OCI-LY3 (cell line): ENCODE measurements around the gene ZNF70.

Experiments
- H2AFZ ChIP-seq: fragments of 200-600, 300-600 bp; shearing (Covaris generic); 2 replicates; pipeline ENCODE4 v1.6.0; 2014; ENCODE audit warnings: antibody characterized with exemption, low read depth, low read length
- H3K27ac ChIP-seq: fragments of 200-600, 300-600 bp; sonication (generic); 2 replicates; pipeline ENCODE4 v1.5.1; 2014; ENCODE audit warnings: mild to moderate bottlenecking, low read length, moderate library complexity, mixed read lengths
- H3K27me3 ChIP-seq: fragments of 200-600, 300-600 bp; sonication (generic); 2 replicates; pipeline ENCODE4 v1.6.1; 2014; ENCODE audit warnings: low read depth, low read length, mixed read lengths
- H3K36me3 ChIP-seq: fragments of 200-600, 300-600 bp; sonication (generic); replicated peaks from 2 replicates; pipeline ENCODE3; 2014; ENCODE audit warnings: low read depth, low read length, mixed read lengths
- H3K4me1 ChIP-seq: fragments of 300-600, 200-600 bp; sonication (generic); 2 replicates; pipeline ENCODE4 v1.6.1; 2014; ENCODE audit warnings: low read length, mixed read lengths
- H3K4me2 ChIP-seq: fragments of 200-600, 300-600 bp; sonication (generic); 2 replicates; pipeline ENCODE4 v1.6.1; 2014; ENCODE audit warnings: low read length, mixed read lengths
- H3K4me3 ChIP-seq: fragments of 300-600, 200-600 bp; sonication (generic); 2 replicates; pipeline ENCODE4 v1.5.1; 2014; ENCODE audit warnings: antibody characterized with exemption, mild to moderate bottlenecking, low read length, moderate library complexity
- H3K79me2 ChIP-seq: fragments of 300-600, 200-600 bp; shearing (Covaris generic); 2 replicates; pipeline ENCODE4 v1.6.1; 2014; ENCODE audit warnings: mild to moderate bottlenecking, low read length, mixed read lengths
- H3K9ac ChIP-seq: fragments of 300-600, 200-600 bp; shearing (Covaris generic); 2 replicates; pipeline ENCODE4 v1.6.0; 2014; ENCODE audit warnings: mild to moderate bottlenecking, low read length, moderate library complexity
- H3K9me3 ChIP-seq: fragments of 200-600, 300-600 bp; shearing (Covaris generic); 2 replicates; pipeline ENCODE4 v1.6.1; 2014; ENCODE audit warnings: low read length, mixed read lengths; ENCODE audit not compliant: insufficient read depth
- H4K20me1 ChIP-seq: fragments of 200-600, 300-600 bp; sonication (generic); 2 replicates; pipeline ENCODE4 v1.6.1; 2016; ENCODE audit warnings: low read length, mixed read lengths; ENCODE audit not compliant: insufficient read depth
- EZH2phosphoT487 ChIP-seq: fragments of 200-600 bp; shearing (Covaris generic); IDR thresholded peaks from 2 replicates; pipeline ENCODE4 v1.6.1; 2018; ENCODE audit warnings: antibody characterized with exemption, mixed run types, low read depth
- TF ChIP-seq, protein P1 (sequence below): fragments of 200-600, 300-600 bp; sonication (generic); IDR thresholded peaks from 2 replicates; pipeline ENCODE4 v1.5.1; 2014; ENCODE audit warnings: antibody characterized with exemption, low read length, low read depth

The ZNF70 gene

DNA sequence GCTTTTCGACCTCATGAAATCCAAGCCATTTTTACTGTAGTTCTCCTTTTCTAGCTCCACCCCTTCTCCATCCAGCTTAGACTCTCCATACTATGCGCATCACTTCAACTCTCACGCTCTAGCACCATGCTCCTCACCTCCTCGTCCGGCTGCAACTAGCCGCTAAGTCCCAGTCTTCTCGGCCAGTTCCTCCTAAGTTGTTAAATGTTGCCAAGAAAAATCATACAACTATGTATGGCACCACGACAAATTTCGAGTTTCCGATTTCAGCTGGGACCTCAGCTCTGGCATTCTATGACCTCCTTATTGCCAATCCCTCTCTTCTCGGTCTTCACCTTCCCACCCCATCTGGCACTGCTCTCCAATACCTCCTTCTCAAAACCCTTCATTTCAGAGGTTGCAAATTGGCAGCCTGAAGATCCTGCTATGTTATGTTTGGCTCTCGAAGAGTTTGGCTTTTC, 1.0 kb downstream of the ZNF70 start:
- peak overlapping the region; percentile 91 for H3K4me3 ChIP-seq
- peak overlapping the region; percentile 94 for H3K4me2 ChIP-seq
- no peak for TF ChIP-seq EZH2phosphoT487
- TF ChIP-seq, protein P1, sequence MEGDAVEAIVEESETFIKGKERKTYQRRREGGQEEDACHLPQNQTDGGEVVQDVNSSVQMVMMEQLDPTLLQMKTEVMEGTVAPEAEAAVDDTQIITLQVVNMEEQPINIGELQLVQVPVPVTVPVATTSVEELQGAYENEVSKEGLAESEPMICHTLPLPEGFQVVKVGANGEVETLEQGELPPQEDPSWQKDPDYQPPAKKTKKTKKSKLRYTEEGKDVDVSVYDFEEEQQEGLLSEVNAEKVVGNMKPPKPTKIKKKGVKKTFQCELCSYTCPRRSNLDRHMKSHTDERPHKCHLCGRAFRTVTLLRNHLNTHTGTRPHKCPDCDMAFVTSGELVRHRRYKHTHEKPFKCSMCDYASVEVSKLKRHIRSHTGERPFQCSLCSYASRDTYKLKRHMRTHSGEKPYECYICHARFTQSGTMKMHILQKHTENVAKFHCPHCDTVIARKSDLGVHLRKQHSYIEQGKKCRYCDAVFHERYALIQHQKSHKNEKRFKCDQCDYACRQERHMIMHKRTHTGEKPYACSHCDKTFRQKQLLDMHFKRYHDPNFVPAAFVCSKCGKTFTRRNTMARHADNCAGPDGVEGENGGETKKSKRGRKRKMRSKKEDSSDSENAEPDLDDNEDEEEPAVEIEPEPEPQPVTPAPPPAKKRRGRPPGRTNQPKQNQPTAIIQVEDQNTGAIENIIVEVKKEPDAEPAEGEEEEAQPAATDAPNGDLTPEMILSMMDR: no peak
- H2AFZ ChIP-seq: no peak overlapping the region
- peaks cover 50% of the 10 kb centered on the region for H3K4me1 ChIP-seq
- no peaks in the 10 kb centered on the region for H3K27me3 ChIP-seq
- H3K9ac ChIP-seq: peak overlapping the region; percentile 72; the same call in 1 of the 2 replicates
- H3K9me3 ChIP-seq: no peaks in the 10 kb centered on the region
- H4K20me1 ChIP-seq: no peaks in the 10 kb centered on the region
- H3K27ac ChIP-seq: no peak overlapping the region
- no peaks in the 10 kb centered on the region for H3K79me2 ChIP-seq
- no peaks in the 10 kb centered on the region for H3K36me3 ChIP-seq

- no peak overlapping the region for H3K27ac ChIP-seq
- H3K4me2 ChIP-seq: no peak overlapping the region
- H3K36me3 ChIP-seq: peaks cover 7% of the 10 kb centered on the region
- TF ChIP-seq EZH2phosphoT487: no peak
- TF ChIP-seq, protein P1: no peak
- no peaks in the 10 kb centered on the region for H3K9me3 ChIP-seq
- H3K79me2 ChIP-seq: no peaks in the 10 kb centered on the region
- no peak overlapping the region for H2AFZ ChIP-seq
- no peak overlapping the region for H3K4me3 ChIP-seq
- H3K27me3 ChIP-seq: no peaks in the 10 kb centered on the region
- no peaks in the 10 kb centered on the region for H4K20me1 ChIP-seq
- H3K9ac ChIP-seq: no peak overlapping the region
- H3K4me1 ChIP-seq: peaks cover 22% of the 10 kb centered on the region
Observed at GRCh38 chr22:23745791-23746190, 5.1 kb downstream of the ZNF70 start.

GRCh38 chr22:23744485-23744884, 6.4 kb downstream of the ZNF70 start:
- Histone ChIP-seq H2AFZ (no peak overlapping the region), H3K79me2 (no peaks in the 10 kb centered on the region), H3K9me3 (no peaks in the 10 kb centered on the region), H3K4me1 (peaks cover 14% of the 10 kb centered on the region), H3K36me3 (peaks cover 7% of the 10 kb centered on the region), H3K27ac (no peak overlapping the region), H3K27me3 (no peaks in the 10 kb centered on the region), H3K9ac (no peak overlapping the region), H3K4me2 (no peak overlapping the region), H3K4me3 (no peak overlapping the region), H4K20me1 (no peaks in the 10 kb centered on the region)
- TF ChIP-seq EZH2phosphoT487: no peak
- TF ChIP-seq, protein P1: no peak

GRCh38 chr22:23744001-23744400, 6.9 kb downstream of the ZNF70 start:
- Histone ChIP-seq H3K4me1 (peaks cover 14% of the 10 kb centered on the region), H2AFZ (no peak overlapping the region), H3K9me3 (no peaks in the 10 kb centered on the region), H3K79me2 (no peaks in the 10 kb centered on the region), H3K9ac (no peak overlapping the region), H3K4me2 (no peak overlapping the region), H3K36me3 (peaks cover 7% of the 10 kb centered on the region), H3K4me3 (no peak overlapping the region), H3K27ac (no peak overlapping the region), H3K27me3 (no peaks in the 10 kb centered on the region), H4K20me1 (no peaks in the 10 kb centered on the region)
- TF ChIP-seq, protein P1: no peak
- TF ChIP-seq EZH2phosphoT487: no peak
